HG02973 (cell line): Measurements from ENCODE around the gene RNF5.
"Not testable (repeated sequence)": the region's sequence is repeated elsewhere in the genome, so short reads cannot be mapped to it uniquely, and the experiment has no call there.

Experiments
- ATAC-seq: cut with Tn5 transposase; IDR thresholded peaks from one replicate; pipeline ENCODE4 v1.9.1; 2021; ENCODE audit warnings: moderate library complexity; ENCODE audit not compliant: unreplicated experiment

RNF5 gene

GRCh38 chr6:32203426-32204267 lies 25.4 kb downstream of the RNF5 start:
- no peak for ATAC-seq

- ATAC-seq, result no peak
Observed at GRCh38 chr6:32204268-32204715, 26.1 kb downstream of the RNF5 start.

GRCh38 chr6:32208996-32209395 lies 30.8 kb downstream of the RNF5 start:
- no peak for ATAC-seq

GRCh38 chr6:32210191-32210601 lies 32.0 kb downstream of the RNF5 start:
- no peak for ATAC-seq

GRCh38 chr6:32211432-32211831 lies 33.2 kb downstream of the RNF5 start:
- not testable (repeated sequence) for ATAC-seq

- ATAC-seq, result no peak
Observed at GRCh38 chr6:32212076-32212760, 34.0 kb downstream of the RNF5 start.

GRCh38 chr6:32213649-32214048 lies 35.4 kb downstream of the RNF5 start:
- no peak for ATAC-seq

- no peak for ATAC-seq
Observed at GRCh38 chr6:32214126-32214525, 35.9 kb downstream of the RNF5 start.

- ATAC-seq, result no peak
Observed at GRCh38 chr6:32215617-32216016, 37.4 kb downstream of the RNF5 start.

- ATAC-seq, result no peak
Observed at GRCh38 chr6:32216285-32216684, 38.1 kb downstream of the RNF5 start.

- no peak for ATAC-seq
Observed at GRCh38 chr6:32216998-32217397, 38.8 kb downstream of the RNF5 start.

- no peak for ATAC-seq
Observed at GRCh38 chr6:32218167-32218566, 40.0 kb downstream of the RNF5 start.

GRCh38 chr6:32220021-32220420 lies 41.8 kb downstream of the RNF5 start:
- no peak for ATAC-seq

GRCh38 chr6:32222333-32223230 lies 44.4 kb downstream of the RNF5 start:
- ATAC-seq, result no peak

- no peak for ATAC-seq
Observed at GRCh38 chr6:32223258-32224235, 45.3 kb downstream of the RNF5 start, which contains the start of gene NOTCH4. Gene NOTCH4 (minus strand): TSS chr6:32224067. CDS start chr6:32223928, 139 bp downstream.

GRCh38 chr6:32224696-32225095 lies 46.5 kb downstream of the RNF5 start:
- ATAC-seq, result no peak

GRCh38 chr6:32226434-32226833 lies 48.2 kb downstream of the RNF5 start:
- ATAC-seq, result no peak
